Natural killer cell (primary cell): ENCODE results near the gene RLBP1. TPM values are rescaled to one million over a fixed set of nuclear protein-coding genes. Genes with fewer than 3 reads are reported as not detected.

ENCODE experiments used
- ATAC-seq, 3 donors: fragments of 150-1000 bp in 2 of 3; fragments of 200-7000 bp in 1 of 3; cut with Tn5 transposase; 1 replicate in 1 of 3; 2 replicates in 2 of 3; pipeline ENCODE4 v1.10.0; 2021; ENCODE audit warnings: mild to moderate bottlenecking in 2 of 3, moderate library complexity in 2 of 3
- DNase-seq, 2 donors: peaks; one replicate each; pipeline versions ENCODE4 v3.0.0 to v3.0.0-alpha.2; 2013 to 2021; ENCODE audit warnings: mixed read lengths in 1 of 2
- H3K27ac ChIP-seq: one replicate; pipeline ENCODE4 v1.5.1; 2013; ENCODE audit warnings: mild to moderate bottlenecking, low read length
- H3K27me3 ChIP-seq: one replicate; pipeline ENCODE4 v1.6.1; 2013; ENCODE audit warnings: low read length; ENCODE audit not compliant: control insufficient read depth, insufficient read depth
- H3K36me3 ChIP-seq: one replicate; pipeline ENCODE4 v1.6.1; 2013; ENCODE audit warnings: low read length; ENCODE audit not compliant: control insufficient read depth, insufficient read depth
- H3K4me1 ChIP-seq: one replicate; pipeline ENCODE4 v1.6.1; 2013; ENCODE audit warnings: low read length; ENCODE audit not compliant: control insufficient read depth, insufficient read depth
- H3K4me3 ChIP-seq: one replicate; pipeline ENCODE4 v1.5.1; 2013; ENCODE audit warnings: low read length
- H3K9me3 ChIP-seq: one replicate; pipeline ENCODE4 v1.6.1; 2013; ENCODE audit warnings: low read length; ENCODE audit not compliant: control insufficient read depth, insufficient read depth
- H3K27ac Mint-ChIP-seq, 2 donors: one replicate each; pipeline ENCODE4 v1.8.0; 2022; ENCODE audit warnings: mild to moderate bottlenecking in 2 of 2, mixed read lengths in 2 of 2, moderate library complexity in 1 of 2
- H3K27me3 Mint-ChIP-seq, 2 donors: one replicate each; pipeline ENCODE4 v1.8.0; 2022; ENCODE audit warnings: low read depth in 2 of 2, mixed read lengths in 2 of 2
- H3K36me3 Mint-ChIP-seq: one replicate; pipeline ENCODE4 v1.8.0; 2022; ENCODE audit warnings: mixed read lengths
- H3K4me1 Mint-ChIP-seq, 2 donors: one replicate each; pipeline ENCODE4 v1.8.0; 2022; ENCODE audit warnings: mixed read lengths in 2 of 2
- H3K4me3 Mint-ChIP-seq: one replicate; pipeline ENCODE4 v1.8.0; 2022; ENCODE audit warnings: mild to moderate bottlenecking, moderate library complexity, mixed read lengths
- H3K9me3 Mint-ChIP-seq, 2 donors: one replicate each; pipeline ENCODE4 v1.8.0; 2022; ENCODE audit warnings: mixed read lengths in 2 of 2
- WGBS: methylation state at CpG from one replicate; pipeline ENCODE4 v1.1.7; 2013; ENCODE audit warnings: missing lambda C conversion rate; ENCODE audit not compliant: insufficient coverage; 5-methylcytosine and 5-hydroxymethylcytosine counted together
- intact Hi-C: fragments of 100-400 bp; cut with micrococcal nuclease; formaldehyde crosslinking; loops from one replicate; pipeline ENCODE4 v1.14.2; 2022
- total RNA-seq, 4 donors: library from RNA; stranded (reverse); fragments of 120-200 nt in 1 of 4; gene quantifications; one replicate each; pipeline versions ENCODE4 v1.2.3 to v1.2.4, GENCODE V29; 2013 to 2022
- TF ChIP-seq, protein P1 (sequence below): fragments of 200-600 bp; IDR thresholded peaks from one replicate; pipeline ENCODE4 v1.8.0; 2022; ENCODE audit warnings: antibody characterized with exemption

The RLBP1 gene
- total RNA-seq, 3 donors from 2014 or later (not counting 1 experiment from before 2014, with no cell fraction given): not detected

DNA sequence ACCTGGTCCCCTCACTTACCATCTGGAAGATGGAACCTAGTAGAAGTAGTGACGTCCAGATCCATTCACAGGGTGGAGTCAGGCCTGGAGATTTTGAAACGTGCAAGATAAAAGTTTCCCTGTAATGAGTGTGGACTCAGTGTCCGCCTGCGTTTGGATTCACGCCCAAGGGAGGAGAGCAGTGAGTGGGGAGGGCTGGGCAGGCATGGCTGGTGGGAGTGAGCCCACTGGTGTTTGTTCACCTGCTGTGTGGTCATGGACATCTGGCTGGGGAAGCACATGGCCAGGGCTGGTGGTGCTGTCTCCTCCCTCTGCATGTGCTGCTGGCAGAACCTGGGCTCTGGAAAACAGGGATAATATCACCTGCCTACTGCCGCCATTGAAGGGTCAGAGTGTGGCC lies 37.0 kb downstream of the RLBP1 start:
- 95% methylated on average over 6 of the region's 6 CpGs for WGBS
- Mint-ChIP-seq H3K4me3 (no peak overlapping the region), H3K36me3 (no peaks in the 10 kb centered on the region), H3K27ac (peak overlapping the region in 1 of 2 donors; percentile 29), H3K27me3 (no peaks in the 10 kb centered on the region), H3K4me1 (peaks cover 28 to 31% of the 10 kb centered on the region in 2 donors), H3K9me3 (no peaks in the 10 kb centered on the region)
- no peak for DNase-seq
- peaks cover 20% of the 10 kb centered on the region for H3K4me1 ChIP-seq
- intact Hi-C loops: no loop called here
- no peak overlapping the region for H3K4me3 ChIP-seq
- H3K27ac ChIP-seq: no peak overlapping the region
- H3K9me3 ChIP-seq: no peaks in the 10 kb centered on the region
- no peaks in the 10 kb centered on the region for H3K27me3 ChIP-seq
- ATAC-seq: no peak
- TF ChIP-seq, protein P1, sequence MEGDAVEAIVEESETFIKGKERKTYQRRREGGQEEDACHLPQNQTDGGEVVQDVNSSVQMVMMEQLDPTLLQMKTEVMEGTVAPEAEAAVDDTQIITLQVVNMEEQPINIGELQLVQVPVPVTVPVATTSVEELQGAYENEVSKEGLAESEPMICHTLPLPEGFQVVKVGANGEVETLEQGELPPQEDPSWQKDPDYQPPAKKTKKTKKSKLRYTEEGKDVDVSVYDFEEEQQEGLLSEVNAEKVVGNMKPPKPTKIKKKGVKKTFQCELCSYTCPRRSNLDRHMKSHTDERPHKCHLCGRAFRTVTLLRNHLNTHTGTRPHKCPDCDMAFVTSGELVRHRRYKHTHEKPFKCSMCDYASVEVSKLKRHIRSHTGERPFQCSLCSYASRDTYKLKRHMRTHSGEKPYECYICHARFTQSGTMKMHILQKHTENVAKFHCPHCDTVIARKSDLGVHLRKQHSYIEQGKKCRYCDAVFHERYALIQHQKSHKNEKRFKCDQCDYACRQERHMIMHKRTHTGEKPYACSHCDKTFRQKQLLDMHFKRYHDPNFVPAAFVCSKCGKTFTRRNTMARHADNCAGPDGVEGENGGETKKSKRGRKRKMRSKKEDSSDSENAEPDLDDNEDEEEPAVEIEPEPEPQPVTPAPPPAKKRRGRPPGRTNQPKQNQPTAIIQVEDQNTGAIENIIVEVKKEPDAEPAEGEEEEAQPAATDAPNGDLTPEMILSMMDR: no peak
- H3K36me3 ChIP-seq: peaks cover 51% of the 10 kb centered on the region

GRCh38 chr15:89179966-89180875 lies 41.2 kb downstream of the RLBP1 start:
- TF ChIP-seq, protein P1: no peak
- Histone ChIP-seq H3K36me3 (peaks cover 43% of the 10 kb centered on the region), H3K27me3 (no peaks in the 10 kb centered on the region), H3K4me3 (no peak overlapping the region), H3K9me3 (no peaks in the 10 kb centered on the region), H3K27ac (peak overlapping the region; percentile 68), H3K4me1 (peaks cover 37% of the 10 kb centered on the region)
- Mint-ChIP-seq H3K4me3 (peak overlapping the region; percentile 40), H3K27me3 (no peaks in the 10 kb centered on the region), H3K4me1 (peaks cover 19 to 49% of the 10 kb centered on the region in 2 donors), H3K27ac (peak overlapping the region; percentile 79 to 85), H3K36me3 (peaks cover 8% of the 10 kb centered on the region), H3K9me3 (no peaks in the 10 kb centered on the region)
- ATAC-seq: peak; percentile 65 to 86 (median 69)
- WGBS: 57% methylated on average over 4 of the region's 5 CpGs
- DNase-seq: peak; percentile 19 to 31
- intact Hi-C loops: loop anchor here (10.0 kb wide), 1 partner anchor 75 kb away; no protein-coding TSS in a partner anchor

DNA sequence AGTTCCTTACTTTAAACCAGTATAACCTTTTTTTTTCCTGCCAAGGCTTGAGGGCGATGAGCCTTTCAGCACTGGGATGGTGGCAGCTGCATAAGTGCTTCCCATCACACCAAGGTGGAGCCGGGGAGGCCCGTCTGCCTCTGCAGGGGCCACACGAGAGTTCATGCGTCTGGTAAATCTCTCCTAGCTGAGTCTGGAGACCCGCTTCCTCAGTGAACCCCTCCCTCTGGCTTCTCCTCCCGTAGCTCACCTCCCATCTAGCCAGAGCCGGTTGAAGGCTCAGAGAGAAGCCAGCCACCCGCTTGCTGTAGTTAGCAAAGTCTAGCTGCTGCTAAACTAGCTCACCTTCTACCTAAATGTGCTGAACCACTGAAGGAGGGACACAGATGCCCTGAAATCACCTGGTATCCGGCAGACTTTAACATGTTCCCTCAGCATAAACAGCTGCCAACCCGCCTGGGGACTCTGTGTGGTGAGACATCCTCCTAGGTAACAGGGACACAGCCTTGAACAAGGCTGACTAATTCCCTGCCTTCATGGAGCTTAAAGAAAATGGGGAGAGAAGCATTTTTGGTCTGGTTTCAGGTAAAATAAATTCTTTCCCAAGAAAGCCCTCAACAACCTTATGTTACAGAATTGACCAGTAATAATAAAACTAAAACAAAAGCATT lies 42.9 kb downstream of the RLBP1 start:
- 96% methylated on average over 9 of the region's 11 CpGs for WGBS
- no peaks in the 10 kb centered on the region for H3K9me3 Mint-ChIP-seq
- Histone ChIP-seq H3K4me1 (peaks cover 37% of the 10 kb centered on the region), H3K27ac (no peak overlapping the region), H3K36me3 (peaks cover 35% of the 10 kb centered on the region), H3K27me3 (no peaks in the 10 kb centered on the region), H3K4me3 (no peak overlapping the region), H3K9me3 (no peaks in the 10 kb centered on the region)
- H3K4me1 Mint-ChIP-seq: peaks cover 19 to 55% of the 10 kb centered on the region in 2 donors
- H3K36me3 Mint-ChIP-seq: peaks cover 16% of the 10 kb centered on the region
- peak overlapping the region; percentile 79 to 85 for H3K27ac Mint-ChIP-seq
- intact Hi-C loops: loop anchor here (10.0 kb wide), 1 partner anchor 74 kb away; no protein-coding TSS in a partner anchor
- DNase-seq: no peak
- ATAC-seq: no peak
- TF ChIP-seq, protein P1: no peak
- no peaks in the 10 kb centered on the region for H3K27me3 Mint-ChIP-seq
- no peak overlapping the region for H3K4me3 Mint-ChIP-seq
